ENCODE measurements around the gene E2F4. TPM values are rescaled to one million over a fixed set of nuclear protein-coding genes. Genes with fewer than 3 reads are reported as not detected.

E2F4 gene
- total RNA-seq, 1 donor from 2014 or later = 51.2 TPM

DNA sequence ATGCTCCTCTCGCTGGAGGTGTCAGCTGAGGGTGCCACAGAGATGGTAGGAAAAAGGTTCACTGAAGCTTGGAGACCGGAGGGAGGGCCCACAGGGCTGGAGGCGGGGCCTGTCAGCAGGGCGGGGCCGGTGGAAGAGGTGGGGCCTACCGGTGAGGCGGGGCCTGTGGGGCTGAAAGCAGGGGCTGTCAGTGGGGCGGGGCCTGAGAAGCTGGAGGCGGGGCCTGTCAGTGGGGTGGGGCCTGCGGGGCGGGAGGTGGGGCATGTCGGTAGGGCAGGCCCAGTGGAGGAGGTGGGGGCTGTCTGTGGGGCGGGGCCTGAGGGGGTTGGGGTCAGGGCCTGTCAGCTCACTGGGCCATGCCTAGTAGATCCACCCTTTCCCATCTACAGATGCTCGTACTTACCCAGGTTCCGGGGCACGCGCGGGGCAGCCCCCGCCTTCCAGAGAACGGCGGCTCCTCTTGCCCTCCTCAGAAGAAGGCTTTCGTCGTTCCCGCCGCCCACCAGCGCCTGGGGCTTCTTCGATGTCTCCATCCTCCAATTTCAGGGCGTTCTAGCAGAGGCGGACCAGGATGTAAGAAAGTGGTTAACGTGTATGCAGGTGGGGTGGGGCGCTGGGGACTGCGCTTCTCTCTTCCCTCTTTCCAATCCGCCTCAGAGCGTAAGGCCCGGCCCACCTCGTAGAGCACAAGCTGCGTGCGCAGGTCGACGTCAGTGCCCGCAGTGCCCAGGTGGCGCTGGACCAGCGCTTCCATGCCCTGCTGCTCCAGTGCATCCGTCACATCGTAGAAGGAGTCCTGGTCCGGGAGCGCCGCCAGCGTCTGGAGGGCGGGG, 44.8 kb downstream of the E2F4 start:
- Mint-ChIP-seq H3K27me3 (ENCODE audit: low read depth, unreplicated experiment) (no peaks in the 10 kb centered on the region), H3K27ac (ENCODE audit: unreplicated experiment) (peak overlapping the region; percentile 83), H3K4me1 (ENCODE audit: low read depth, unreplicated experiment) (peaks cover 24% of the 10 kb centered on the region), H3K4me3 (ENCODE audit: unreplicated experiment) (peak overlapping the region; percentile 43), H3K36me3 (ENCODE audit: low read depth, unreplicated experiment) (peaks cover 32% of the 10 kb centered on the region), H3K9me3 (ENCODE audit: unreplicated experiment) (no peaks in the 10 kb centered on the region)
- Histone ChIP-seq H3K79me2 (ENCODE audit: insufficient read depth, low read length) (peaks cover 26% of the 10 kb centered on the region), H2AFZ (ENCODE audit: low read depth, low read length) (no peak overlapping the region), H3K4me2 (ENCODE audit: low read length) (no peak overlapping the region), H3K4me3 (ENCODE audit: insufficient read depth, low read depth, low read length) (no peak overlapping the region), H3K9me3 (ENCODE audit: insufficient read depth, low read depth, low read length) (no peaks in the 10 kb centered on the region), H4K20me1 (ENCODE audit: insufficient read depth, low read length) (no peaks in the 10 kb centered on the region), H3K36me3 (ENCODE audit: insufficient read depth, low read length) (peaks cover 29% of the 10 kb centered on the region), H3K4me1 (ENCODE audit: insufficient read depth, low read length) (peaks cover 15% of the 10 kb centered on the region), H3K27me3 (ENCODE audit: insufficient read depth, low read length) (no peaks in the 10 kb centered on the region), H3K27ac (ENCODE audit: low read depth, low read length) (no peak overlapping the region), H3K9ac (ENCODE audit: low read length) (no peak overlapping the region)
- DNase-seq (ENCODE audit: low read depth) = no peak
- no peak for FAIRE-seq
- TF ChIP-seq, protein P1, sequence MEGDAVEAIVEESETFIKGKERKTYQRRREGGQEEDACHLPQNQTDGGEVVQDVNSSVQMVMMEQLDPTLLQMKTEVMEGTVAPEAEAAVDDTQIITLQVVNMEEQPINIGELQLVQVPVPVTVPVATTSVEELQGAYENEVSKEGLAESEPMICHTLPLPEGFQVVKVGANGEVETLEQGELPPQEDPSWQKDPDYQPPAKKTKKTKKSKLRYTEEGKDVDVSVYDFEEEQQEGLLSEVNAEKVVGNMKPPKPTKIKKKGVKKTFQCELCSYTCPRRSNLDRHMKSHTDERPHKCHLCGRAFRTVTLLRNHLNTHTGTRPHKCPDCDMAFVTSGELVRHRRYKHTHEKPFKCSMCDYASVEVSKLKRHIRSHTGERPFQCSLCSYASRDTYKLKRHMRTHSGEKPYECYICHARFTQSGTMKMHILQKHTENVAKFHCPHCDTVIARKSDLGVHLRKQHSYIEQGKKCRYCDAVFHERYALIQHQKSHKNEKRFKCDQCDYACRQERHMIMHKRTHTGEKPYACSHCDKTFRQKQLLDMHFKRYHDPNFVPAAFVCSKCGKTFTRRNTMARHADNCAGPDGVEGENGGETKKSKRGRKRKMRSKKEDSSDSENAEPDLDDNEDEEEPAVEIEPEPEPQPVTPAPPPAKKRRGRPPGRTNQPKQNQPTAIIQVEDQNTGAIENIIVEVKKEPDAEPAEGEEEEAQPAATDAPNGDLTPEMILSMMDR (IDR thresholded peaks at IDR 0.05; ENCODE audit: insufficient read depth, low read depth, low read length) = no peak
- no peak for TF ChIP-seq EZH2 (IDR thresholded peaks at IDR 0.05; ENCODE audit: insufficient read depth, low read length)

DNA sequence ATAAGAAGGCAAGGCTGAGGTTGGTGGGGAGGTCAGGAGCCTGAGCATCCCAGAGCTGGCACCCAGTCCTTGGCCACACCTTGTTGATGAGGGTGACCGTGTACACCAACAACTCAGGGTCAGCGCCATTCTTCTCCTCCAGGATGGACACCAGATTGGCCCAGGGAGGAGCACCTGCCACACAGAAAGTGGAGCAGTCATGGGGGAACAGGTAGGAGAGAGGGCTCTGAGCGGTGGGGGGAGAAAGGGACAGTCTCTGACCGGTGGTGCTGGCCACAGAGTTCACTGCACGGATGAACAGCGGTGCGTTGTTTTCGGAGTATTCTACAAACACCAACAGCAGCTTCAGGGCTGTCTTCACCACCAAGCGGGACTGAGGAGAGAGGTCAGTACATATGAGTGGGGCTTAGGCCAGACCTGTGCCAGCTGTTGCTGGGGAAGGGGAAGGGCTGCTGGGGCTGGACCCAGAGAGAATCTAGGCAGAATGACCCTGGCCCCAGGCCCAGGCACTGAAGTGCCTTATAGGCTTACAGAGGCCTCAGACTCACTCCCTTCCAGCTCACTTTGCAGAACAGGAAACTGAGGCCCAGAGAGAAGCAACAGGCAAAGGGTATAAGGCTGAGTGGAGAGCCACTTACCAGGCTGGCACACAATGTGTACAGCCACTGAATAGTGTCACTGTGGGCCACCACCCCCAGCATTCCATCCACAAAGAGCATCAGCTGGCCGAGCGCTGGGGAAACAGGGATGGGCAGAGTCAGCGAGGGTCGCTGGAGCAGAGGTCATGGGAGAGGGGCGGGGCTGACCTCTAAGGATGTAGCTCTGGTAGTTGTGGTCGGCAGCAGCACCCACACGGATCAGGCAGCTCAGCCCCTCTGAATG, 45.7 kb downstream of the E2F4 start:
- H3K27ac Mint-ChIP-seq (ENCODE audit: unreplicated experiment) = peak overlapping the region; percentile 83
- peaks cover 27% of the 10 kb centered on the region for H3K36me3 ChIP-seq (ENCODE audit: insufficient read depth, low read length)
- H3K4me1 Mint-ChIP-seq (ENCODE audit: low read depth, unreplicated experiment) = peaks cover 27% of the 10 kb centered on the region
- peaks cover 32% of the 10 kb centered on the region for H3K36me3 Mint-ChIP-seq (ENCODE audit: low read depth, unreplicated experiment)
- peaks cover 34% of the 10 kb centered on the region for H3K79me2 ChIP-seq (ENCODE audit: insufficient read depth, low read length)
- no peak for DNase-seq (ENCODE audit: low read depth)
- no peak overlapping the region for H3K9ac ChIP-seq (ENCODE audit: low read length)
- no peaks in the 10 kb centered on the region for H3K9me3 ChIP-seq (ENCODE audit: insufficient read depth, low read depth, low read length)
- no peak for FAIRE-seq
- H3K4me2 ChIP-seq (ENCODE audit: low read length) = no peak overlapping the region
- no peaks in the 10 kb centered on the region for H3K27me3 ChIP-seq (ENCODE audit: insufficient read depth, low read length)
- H3K9me3 Mint-ChIP-seq (ENCODE audit: unreplicated experiment) = no peaks in the 10 kb centered on the region
- no peaks in the 10 kb centered on the region for H4K20me1 ChIP-seq (ENCODE audit: insufficient read depth, low read length)
- TF ChIP-seq EZH2 (IDR thresholded peaks at IDR 0.05; ENCODE audit: insufficient read depth, low read length) = no peak
- TF ChIP-seq, protein P1 (IDR thresholded peaks at IDR 0.05; ENCODE audit: insufficient read depth, low read depth, low read length) = no peak
- no peak overlapping the region for H3K27ac ChIP-seq (ENCODE audit: low read depth, low read length)
- no peak overlapping the region for H2AFZ ChIP-seq (ENCODE audit: low read depth, low read length)
- H3K4me1 ChIP-seq (ENCODE audit: insufficient read depth, low read length) = peaks cover 23% of the 10 kb centered on the region
- no peak overlapping the region for H3K4me3 ChIP-seq (ENCODE audit: insufficient read depth, low read depth, low read length)
- H3K4me3 Mint-ChIP-seq (ENCODE audit: unreplicated experiment) = peak overlapping the region; percentile 40
- no peaks in the 10 kb centered on the region for H3K27me3 Mint-ChIP-seq (ENCODE audit: low read depth, unreplicated experiment)
